H1 (cell line): ENCODE measurements around the gene LARP1. TPM values are rescaled to one million over a fixed set of nuclear protein-coding genes. Genes with fewer than 3 reads are reported as not detected.
A peak's percentile ranks its signal among the peaks of the same experiment; 100 is the strongest.

ENCODE experiments used
- CTCF ChIA-PET: fragments of 300-600 bp; sonication (Branson Sonifier 250); formaldehyde crosslinking; loops from one replicate; lab custom pipeline; 2021; ENCODE audit not compliant: partially characterized antibody; lab: Charles Lee
- POLR2A ChIA-PET: fragments of 300-600 bp; sonication (Branson Sonifier 250); formaldehyde crosslinking; loops from one replicate; lab custom pipeline; 2021; ENCODE audit warnings: inconsistent platforms; ENCODE audit not compliant: partially characterized antibody; lab: Charles Lee
- DNase-seq, 2 experiments: peaks; one replicate each; pipeline versions ENCODE4 v3.0.0 to v3.0.0-alpha.2; 2010 to 2022; ENCODE audit warnings: low spot score in 2 of 2, low read depth in 1 of 2, mixed read lengths in 1 of 2
- FAIRE-seq: peaks from 2 replicates; lab custom pipeline; 2011; peaks lifted over from hg19 to GRCh38; lab: Jason Lieb, UNC
- H2AFZ ChIP-seq: 2 replicates; pipeline ENCODE4 v1.8.1; 2012; ENCODE audit warnings: low read length, inconsistent platforms
- H2AK5ac ChIP-seq: 2 replicates; pipeline ENCODE4 v1.6.1; 2013; ENCODE audit warnings: low read depth, low read length
- H2BK120ac ChIP-seq: replicated peaks from 2 replicates; pipeline ENCODE3; 2013; ENCODE audit warnings: low read depth, low read length, inconsistent platforms
- H2BK12ac ChIP-seq: 2 replicates; pipeline ENCODE4 v1.6.1; 2013; ENCODE audit warnings: low read depth, low read length
- H2BK15ac ChIP-seq: 2 replicates; pipeline ENCODE4 v1.6.1; 2013; ENCODE audit warnings: low read length
- H2BK20ac ChIP-seq: 2 replicates; pipeline ENCODE4 v1.6.1; 2013; ENCODE audit warnings: low read length
- H2BK5ac ChIP-seq: 2 replicates; pipeline ENCODE4 v1.6.1; 2013; ENCODE audit warnings: low read depth, low read length
- H3K14ac ChIP-seq: 2 replicates; pipeline ENCODE4 v1.6.1; 2013; ENCODE audit warnings: inconsistent platforms; ENCODE audit not compliant: insufficient read length
- H3K18ac ChIP-seq: 2 replicates; pipeline ENCODE4 v1.6.1; 2013; ENCODE audit warnings: low read length; ENCODE audit errors: extremely low read depth
- H3K23ac ChIP-seq: 2 replicates; pipeline ENCODE4 v1.6.1; 2013; ENCODE audit warnings: inconsistent platforms; ENCODE audit not compliant: insufficient read length
- H3K23me2 ChIP-seq: 2 replicates; pipeline ENCODE4 v1.6.1; 2013; ENCODE audit warnings: low read depth, low read length
- H3K27ac ChIP-seq: 2 replicates; pipeline ENCODE4 v1.6.1; 2011; ENCODE audit warnings: low read depth, low read length, inconsistent platforms
- H3K27me3 ChIP-seq, 4 experiments: replicated peaks in 1 of 4; 1 replicate in 1 of 4; 2 replicates in 3 of 4; pipeline versions ENCODE4 v1.6.1 to v1.8.1; 2011 to 2013; ENCODE audit warnings: low read length in 3 of 4, mild to moderate bottlenecking in 3 of 4, inconsistent platforms in 2 of 4, mixed read lengths in 2 of 4, moderate library complexity in 1 of 4; ENCODE audit not compliant: control insufficient read depth in 3 of 4, insufficient read depth in 3 of 4; ENCODE audit errors: extremely low read depth in 1 of 4
- H3K36me3 ChIP-seq, 4 experiments: 2 replicates each; pipeline versions ENCODE4 v1.6.1 to v1.8.1; 2011 to 2013; ENCODE audit warnings: mild to moderate bottlenecking in 4 of 4, low read length in 3 of 4, moderate library complexity in 2 of 4, control low read depth in 1 of 4, inconsistent platforms in 1 of 4; ENCODE audit not compliant: insufficient read depth in 4 of 4, control insufficient read depth in 2 of 4
- H3K4ac ChIP-seq: replicated peaks from 2 replicates; pipeline ENCODE3; 2013; ENCODE audit warnings: low read length, low read depth, mixed read lengths, inconsistent platforms; ENCODE audit not compliant: insufficient read length
- H3K4me1 ChIP-seq, 4 experiments: replicated peaks in 1 of 4; 1 replicate in 1 of 4; 2 replicates in 3 of 4; pipeline versions ENCODE4 v1.6.1 to v1.8.1; 2011 to 2013; ENCODE audit warnings: low read length in 3 of 4, inconsistent platforms in 2 of 4, mixed read lengths in 1 of 4; ENCODE audit not compliant: insufficient read depth in 4 of 4, control insufficient read depth in 3 of 4
- H3K4me2 ChIP-seq, 2 experiments: 2 replicates each; pipeline versions ENCODE4 v1.6.1 to v1.8.1; 2011 to 2013; ENCODE audit warnings: low read depth in 2 of 2, low read length in 2 of 2, control low read depth in 1 of 2, inconsistent platforms in 1 of 2, mild to moderate bottlenecking in 1 of 2; ENCODE audit not compliant: insufficient read depth in 1 of 2
- H3K4me3 ChIP-seq, 4 experiments: fragments of 200-600, 300-600 bp in 1 of 4; sonication (generic), shearing (Covaris generic), sonication (Bioruptor Twin) in 1 of 4; 2 replicates each; pipeline versions ENCODE4 v1.5.1 to v1.8.1; 2011 to 2016; ENCODE audit warnings: low read length in 4 of 4, low read depth in 3 of 4, control low read depth in 2 of 4, inconsistent platforms in 2 of 4, mild to moderate bottlenecking in 2 of 4, mixed read lengths in 1 of 4, moderate library complexity in 1 of 4; ENCODE audit not compliant: insufficient read depth in 2 of 4; ENCODE audit errors: extremely low read depth in 1 of 4
- H3K56ac ChIP-seq: replicated peaks from 2 replicates; pipeline ENCODE3; 2013; ENCODE audit warnings: low read depth, mild to moderate bottlenecking, mixed read lengths, low read length, inconsistent platforms; ENCODE audit not compliant: insufficient read length
- H3K79me1 ChIP-seq: 2 replicates; pipeline ENCODE4 v1.6.1; 2013; ENCODE audit warnings: low read depth, low read length, control low read depth
- H3K79me2 ChIP-seq, 2 experiments: 2 replicates each; pipeline versions ENCODE4 v1.6.1 to v1.8.1; 2012 to 2013; ENCODE audit warnings: low read length in 2 of 2, mild to moderate bottlenecking in 2 of 2, inconsistent platforms in 1 of 2; ENCODE audit not compliant: insufficient read depth in 2 of 2, control insufficient read depth in 1 of 2
- H3K9ac ChIP-seq, 4 experiments: replicated peaks in 1 of 4; 1 replicate in 1 of 4; 2 replicates in 3 of 4; pipeline versions ENCODE4 v1.6.1 to v1.8.1; 2011 to 2013; ENCODE audit warnings: low read depth in 3 of 4, low read length in 3 of 4, control low read depth in 2 of 4, mild to moderate bottlenecking in 2 of 4, moderate library complexity in 2 of 4, inconsistent platforms in 1 of 4; ENCODE audit errors: extremely low read depth in 1 of 4
- H3K9me3 ChIP-seq, 2 experiments: 2 replicates each; pipeline versions ENCODE4 v1.6.1 to v1.8.1; 2012 to 2013; ENCODE audit warnings: mild to moderate bottlenecking in 2 of 2, moderate library complexity in 2 of 2, control low read depth in 1 of 2, inconsistent platforms in 1 of 2, low read depth in 1 of 2, low read length in 1 of 2, mixed read lengths in 1 of 2; ENCODE audit not compliant: insufficient read depth in 2 of 2
- H4K20me1 ChIP-seq, 2 experiments: replicated peaks in 1 of 2; 2 replicates each; pipeline versions ENCODE3 to v1.8.1; 2011 to 2013; ENCODE audit warnings: inconsistent platforms in 2 of 2, low read length in 2 of 2, mild to moderate bottlenecking in 1 of 2; ENCODE audit not compliant: insufficient read depth in 2 of 2, control insufficient read depth in 1 of 2
- H4K5ac ChIP-seq: 2 replicates; pipeline ENCODE4 v1.6.1; 2013; ENCODE audit warnings: low read length, low read depth, mixed read lengths, inconsistent platforms; ENCODE audit not compliant: insufficient read length
- H4K8ac ChIP-seq: 2 replicates; pipeline ENCODE4 v1.8.0; 2013; ENCODE audit warnings: mild to moderate bottlenecking, moderate library complexity, low read length, inconsistent platforms; ENCODE audit not compliant: insufficient read depth; ENCODE audit errors: extremely low read depth
- H4K91ac ChIP-seq: replicated peaks from 2 replicates; pipeline ENCODE3; 2013; ENCODE audit warnings: low read length, mixed read lengths, inconsistent platforms; ENCODE audit not compliant: insufficient read length
- KDM1A ChIP-seq: fragments of 200-600, 300-600 bp; sonication (generic); IDR thresholded peaks from 2 replicates; pipeline ENCODE4 v1.7.1; 2016; ENCODE audit warnings: mild to moderate bottlenecking, low read length, borderline replicate concordance
- MAX ChIP-seq: IDR thresholded peaks from 2 replicates; pipeline ENCODE4 v1.6.1; 2012; ENCODE audit warnings: inconsistent platforms
- ZNF274 ChIP-seq: IDR thresholded peaks from 2 replicates; pipeline ENCODE4 v1.7.0; 2012; ENCODE audit warnings: low read length, borderline replicate concordance; ENCODE audit errors: extremely low read depth
- WGBS, 2 experiments: shearing (Covaris generic) in 1 of 2; methylation state at CpG; one replicate each; pipeline versions ENCODE4 v1.1.6 to v1.1.7; 2013 to 2015; ENCODE audit warnings: low lambda C conversion rate in 2 of 2, mixed read lengths in 2 of 2, inconsistent platforms in 1 of 2, low coverage in 1 of 2, missing lambda C conversion rate in 1 of 2; ENCODE audit not compliant: insufficient replicate concordance in 2 of 2, insufficient coverage in 1 of 2, insufficient read length in 1 of 2; ENCODE audit errors: extremely low coverage in 1 of 2, missing lambda C conversion rate in 1 of 2; 5-methylcytosine and 5-hydroxymethylcytosine counted together
- polyA plus RNA-seq, 7 experiments: library from polyadenylated mRNA; depleted of rRNA in 3 of 7; stranded (reverse) in 5 of 7; unstranded in 2 of 7; fragments of >200 nt in 5 of 7; fragments of 200-250 nt in 2 of 7; gene quantifications; 1 replicate in 5 of 7; 2 replicates in 1 of 7; 4 replicates in 1 of 7; pipeline versions ENCODE4 v1.2.1 to v1.2.3, GENCODE V29; 2011 to 2013; ENCODE audit warnings: missing spikeins in 2 of 7, mixed read lengths in 2 of 7
- total RNA-seq: library from RNA; stranded (reverse); fragmentation: NEBNext Ultra II Directional; extraction: Animal tissue kit (Norgen Biotek cat#: 25700); gene quantifications from 2 replicates; pipeline ENCODE4 v1.2.1, GENCODE V29; 2021

Gene LARP1
- total and polyA plus RNA-seq, 2 of the 8 experiments (the other 6 are each of a cell fraction or from before 2014, with no cell fraction given) = 106 to 422 TPM

GRCh38 chr5:154737667-154738320, 17.4 kb upstream of the LARP1 start:
- POLR2A ChIA-PET = interaction anchor here (0.7 kb wide), 1 partner anchor 24 kb away, joined by 3 read pairs; no protein-coding TSS in a partner anchor
- FAIRE-seq = no peak
- no peak overlapping the region for H4K8ac ChIP-seq
- CTCF ChIA-PET = interaction anchor here (1.1 to 2.2 kb wide), 5 partner anchors 9 to 208 kb away, joined by 3 to 6 read pairs (median 4); no protein-coding TSS in a partner anchor
- 0 out of 4 replicates have a peak overlapping the region, but pooled peaks of 1 of the 2 experiments have one; percentile 14 for H3K4me2 ChIP-seq
- peaks cover 0 to 2% (median 0%) of the 10 kb centered on the region in 4 experiments; a peak in 2 of 7 replicates for H3K4me1 ChIP-seq
- no peak overlapping the region for H2BK120ac ChIP-seq
- H3K4ac ChIP-seq = no peak overlapping the region
- no peak overlapping the region for H3K14ac ChIP-seq
- H4K91ac ChIP-seq = peak overlapping the region; percentile 73
- no peak overlapping the region for H3K27ac ChIP-seq
- peak overlapping the region; percentile 91; the same call in 1 of the 2 replicates for H2AK5ac ChIP-seq
- no peaks in the 10 kb centered on the region; the same call in 1 of the 2 replicates for H3K79me1 ChIP-seq
- H3K18ac ChIP-seq = no peak overlapping the region
- no peak overlapping the region for H3K9ac ChIP-seq
- 83% methylated on average over 6 of the region's 6 CpGs; no CpG with 5 or more reads in 1 of the 2 experiments for WGBS, 2 experiments
- no peaks in the 10 kb centered on the region for H3K27me3 ChIP-seq
- H2BK15ac ChIP-seq = no peak overlapping the region
- no peak overlapping the region for H3K56ac ChIP-seq
- H4K20me1 ChIP-seq = peaks cover 0 to 3% of the 10 kb centered on the region in 2 experiments
- H4K5ac ChIP-seq = no peak overlapping the region
- no peak overlapping the region for H2BK20ac ChIP-seq
- peak overlapping the region; percentile 68; the same call in 1 of the 2 replicates for H2BK12ac ChIP-seq
- no peak for DNase-seq
- no peak for TF ChIP-seq KDM1A
- no peak for TF ChIP-seq MAX
- no peak for TF ChIP-seq ZNF274
- TF ChIP-seq, all 59 proteins: peak for 0
- no peaks in the 10 kb centered on the region for H3K9me3 ChIP-seq
- no peaks in the 10 kb centered on the region for H3K79me2 ChIP-seq
- H2BK5ac ChIP-seq = no peak overlapping the region
- H3K23me2 ChIP-seq = no peaks in the 10 kb centered on the region
- H2AFZ ChIP-seq = no peak overlapping the region
- no peak overlapping the region for H3K23ac ChIP-seq
- no peaks in the 10 kb centered on the region; a peak in 1 of 8 replicates for H3K36me3 ChIP-seq
- H3K4me3 ChIP-seq = no peak overlapping the region
